Testis (tissue), 3 donors: ENCODE measurements around the gene NLRC4. TPM values are rescaled to one million over a fixed set of nuclear protein-coding genes. Genes with fewer than 3 reads are reported as not detected.

ENCODE experiments used
- DNase-seq: peaks from one replicate; pipeline ENCODE4 v3.0.0-alpha.2; 2019
- H3K27ac ChIP-seq, 2 donors: fragments of 200-600 bp; sonication (generic); one replicate each; pipeline ENCODE4 v1.5.1; 2019
- H3K27me3 ChIP-seq: fragments of 200-600 bp; sonication (generic); one replicate; pipeline ENCODE4 v1.5.1; 2019
- H3K36me3 ChIP-seq: fragments of 200-600 bp; sonication (generic); one replicate; pipeline ENCODE4 v1.5.1; 2017; ENCODE audit warnings: low read depth; ENCODE audit errors: missing control alignments
- H3K4me1 ChIP-seq: fragments of 200-600 bp; sonication (generic); one replicate; pipeline ENCODE4 v1.5.1; 2019
- H3K4me3 ChIP-seq, 2 donors: fragments of 200-600 bp; sonication (generic); one replicate each; pipeline ENCODE4 v1.5.1; 2017 to 2019
- H3K9me3 ChIP-seq: fragments of 200-600 bp; sonication (generic); one replicate; pipeline ENCODE4 v1.5.1; 2017
- POLR2A ChIP-seq: fragments of 450-650 bp; IDR thresholded peaks from one replicate; pipeline ENCODE4 v1.6.1; 2017; ENCODE audit warnings: antibody characterized with exemption, mild to moderate bottlenecking, moderate library complexity
- WGBS, 2 donors: methylation state at CpG; one replicate each; pipeline ENCODE4 v1.1.5; 2018; 5-methylcytosine and 5-hydroxymethylcytosine counted together
- intact Hi-C: fragments of 100-400 bp; cut with DNase I; formaldehyde crosslinking; loops from one replicate; pipeline ENCODE4 v1.15.1; 2023; ENCODE audit warnings: low total_unique reads
- polyA plus RNA-seq: library from polyadenylated mRNA; stranded (reverse); fragments of 350-450 nt; fragmentation: Illumina TruSeq; extraction: RNeasy Lipid Tissue Mini Kit (QIAGEN cat#74804); gene quantifications from one replicate; pipeline ENCODE4 v1.2.3, GENCODE V29; 2014; ENCODE audit warnings: low read depth, low replicate concordance; ENCODE audit not compliant: insufficient read depth
- total RNA-seq, 2 donors: library from RNA; depleted of rRNA; stranded (reverse); fragments of >200 nt; gene quantifications; one replicate each; pipeline ENCODE4 v1.2.3, GENCODE V29; 2016
- TF ChIP-seq, protein P1 (sequence below), 3 experiments: fragments of 450-650 bp in 2 of 3; fragments of 200-600 bp in 1 of 3; sonication (generic) in 1 of 3; IDR thresholded peaks; one replicate each; pipeline ENCODE4 v1.5.1; 2016 to 2019; ENCODE audit warnings: antibody characterized with exemption in 3 of 3, mild to moderate bottlenecking in 2 of 3, moderate library complexity in 1 of 3

The NLRC4 gene
- total and polyA plus RNA-seq, 3 donors from 2014 or later = 0.43 to 0.70 (median 0.63) TPM

DNA sequence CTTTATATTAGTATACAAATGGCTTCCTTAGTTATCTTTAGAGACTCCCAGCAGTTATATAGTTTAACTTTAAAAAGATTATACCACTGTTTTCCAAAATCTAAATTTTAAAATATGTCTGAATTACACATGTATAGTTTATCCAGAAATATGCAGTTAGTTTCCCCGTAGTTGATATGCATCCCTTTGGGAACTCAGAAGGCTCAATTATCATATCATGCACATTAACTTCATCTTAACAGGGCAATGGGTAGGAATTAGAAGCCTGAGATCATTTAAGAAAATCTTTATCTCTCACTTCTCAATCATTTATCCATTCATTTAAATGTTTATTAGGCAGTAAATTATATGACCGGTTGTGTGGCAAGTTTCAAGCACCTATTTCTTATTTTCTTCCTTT lies 27.2 kb downstream of the NLRC4 start:
- H3K9me3 ChIP-seq = no peaks in the 10 kb centered on the region
- WGBS, 2 donors = 95 to 98% methylated on average over 2 of the region's 2 CpGs
- intact Hi-C loops = no loop called here
- H3K27me3 ChIP-seq = no peaks in the 10 kb centered on the region
- TF ChIP-seq, protein P1, sequence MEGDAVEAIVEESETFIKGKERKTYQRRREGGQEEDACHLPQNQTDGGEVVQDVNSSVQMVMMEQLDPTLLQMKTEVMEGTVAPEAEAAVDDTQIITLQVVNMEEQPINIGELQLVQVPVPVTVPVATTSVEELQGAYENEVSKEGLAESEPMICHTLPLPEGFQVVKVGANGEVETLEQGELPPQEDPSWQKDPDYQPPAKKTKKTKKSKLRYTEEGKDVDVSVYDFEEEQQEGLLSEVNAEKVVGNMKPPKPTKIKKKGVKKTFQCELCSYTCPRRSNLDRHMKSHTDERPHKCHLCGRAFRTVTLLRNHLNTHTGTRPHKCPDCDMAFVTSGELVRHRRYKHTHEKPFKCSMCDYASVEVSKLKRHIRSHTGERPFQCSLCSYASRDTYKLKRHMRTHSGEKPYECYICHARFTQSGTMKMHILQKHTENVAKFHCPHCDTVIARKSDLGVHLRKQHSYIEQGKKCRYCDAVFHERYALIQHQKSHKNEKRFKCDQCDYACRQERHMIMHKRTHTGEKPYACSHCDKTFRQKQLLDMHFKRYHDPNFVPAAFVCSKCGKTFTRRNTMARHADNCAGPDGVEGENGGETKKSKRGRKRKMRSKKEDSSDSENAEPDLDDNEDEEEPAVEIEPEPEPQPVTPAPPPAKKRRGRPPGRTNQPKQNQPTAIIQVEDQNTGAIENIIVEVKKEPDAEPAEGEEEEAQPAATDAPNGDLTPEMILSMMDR (IDR thresholded peaks at IDR 0.05) = no peak
- TF ChIP-seq POLR2A = no peak
- no peak overlapping the region for H3K27ac ChIP-seq
- H3K4me3 ChIP-seq = no peak overlapping the region
- no peaks in the 10 kb centered on the region for H3K36me3 ChIP-seq
- no peak for DNase-seq
- H3K4me1 ChIP-seq = no peaks in the 10 kb centered on the region

DNA sequence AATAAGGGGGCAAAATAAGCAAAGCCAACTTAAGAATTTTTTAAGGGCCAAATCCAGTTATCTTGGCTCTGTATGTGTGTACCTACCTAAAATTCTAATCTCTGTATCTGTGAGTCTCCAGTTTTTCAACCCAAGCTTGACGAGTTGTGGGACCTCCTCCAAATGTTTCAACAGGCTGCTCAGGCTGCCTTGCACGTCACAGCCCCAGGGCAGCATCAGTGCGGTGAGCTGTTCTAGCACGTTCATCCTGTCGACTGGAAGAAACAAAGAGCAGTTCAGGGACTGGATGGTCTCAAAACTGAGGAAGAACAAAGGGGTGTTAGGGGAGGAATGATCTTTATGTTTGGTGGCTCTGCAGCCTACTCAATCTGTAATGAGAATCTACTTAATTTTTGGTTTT lies 29.4 kb downstream of the NLRC4 start:
- intact Hi-C loops = no loop called here
- no peak for DNase-seq
- no peak overlapping the region for H3K27ac ChIP-seq
- no peaks in the 10 kb centered on the region for H3K27me3 ChIP-seq
- TF ChIP-seq POLR2A = no peak
- TF ChIP-seq, protein P1 (IDR thresholded peaks at IDR 0.05) = no peak
- H3K9me3 ChIP-seq = no peaks in the 10 kb centered on the region
- WGBS, 2 donors = 91% methylated on average over 5 of the region's 5 CpGs
- no peak overlapping the region for H3K4me3 ChIP-seq
- H3K4me1 ChIP-seq = no peaks in the 10 kb centered on the region
- H3K36me3 ChIP-seq = no peaks in the 10 kb centered on the region

DNA sequence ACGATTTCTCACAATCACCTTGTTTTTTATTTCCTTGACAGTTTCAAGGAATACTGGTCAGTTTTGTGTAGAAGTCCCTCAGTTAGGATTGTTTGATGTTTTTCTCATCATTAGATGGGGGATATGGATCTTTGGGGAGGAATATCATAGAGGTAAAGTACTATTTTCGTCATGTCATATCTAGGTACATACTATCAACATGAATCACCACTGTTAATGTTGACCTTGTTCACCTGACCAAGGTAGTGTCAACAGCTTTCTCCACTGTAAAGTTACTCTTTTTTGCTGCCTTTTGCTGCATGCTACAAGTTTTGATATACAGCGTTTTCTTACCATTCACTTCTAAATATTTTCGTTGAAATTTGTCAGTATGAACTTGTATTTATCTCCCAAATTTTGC lies 32.7 kb downstream of the NLRC4 start:
- no peaks in the 10 kb centered on the region for H3K27me3 ChIP-seq
- no peak overlapping the region for H3K4me3 ChIP-seq
- no peaks in the 10 kb centered on the region for H3K4me1 ChIP-seq
- H3K36me3 ChIP-seq = no peaks in the 10 kb centered on the region
- no peaks in the 10 kb centered on the region for H3K9me3 ChIP-seq
- intact Hi-C loops = no loop called here
- no peak for DNase-seq
- no peak for TF ChIP-seq POLR2A
- TF ChIP-seq, protein P1 (IDR thresholded peaks at IDR 0.05) = no peak
- WGBS, 2 donors = 93 to 95% methylated on average over 4 of the region's 4 CpGs
- no peak overlapping the region for H3K27ac ChIP-seq

DNA sequence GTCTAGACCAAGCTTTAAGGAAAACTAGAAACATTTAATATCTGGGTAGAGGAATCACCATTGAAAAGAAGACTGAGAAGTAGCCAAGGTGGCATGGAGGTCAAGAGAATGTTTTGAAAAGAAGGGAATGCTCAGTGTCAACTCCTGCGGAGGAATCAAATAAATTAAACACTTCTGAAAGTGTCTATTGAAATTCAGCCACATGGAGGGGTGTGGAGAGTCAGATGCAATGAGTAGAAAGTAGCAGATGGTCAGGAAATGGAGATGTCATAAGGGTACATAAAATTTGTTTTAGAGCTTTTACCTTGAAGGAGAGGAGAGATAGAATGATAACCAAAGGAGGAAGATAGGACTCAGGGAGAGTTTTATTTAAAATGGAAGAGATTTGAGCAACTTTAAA lies 35.1 kb downstream of the NLRC4 start:
- no peaks in the 10 kb centered on the region for H3K9me3 ChIP-seq
- no peak overlapping the region for H3K27ac ChIP-seq
- no peaks in the 10 kb centered on the region for H3K36me3 ChIP-seq
- TF ChIP-seq, protein P1 (IDR thresholded peaks at IDR 0.05) = no peak
- TF ChIP-seq POLR2A = no peak
- intact Hi-C loops = no loop called here
- H3K4me1 ChIP-seq = no peaks in the 10 kb centered on the region
- no peaks in the 10 kb centered on the region for H3K27me3 ChIP-seq
- WGBS, 2 donors = 26 to 48% methylated on average over 1 of the region's 1 CpG
- DNase-seq = no peak
- H3K4me3 ChIP-seq = no peak overlapping the region

DNA sequence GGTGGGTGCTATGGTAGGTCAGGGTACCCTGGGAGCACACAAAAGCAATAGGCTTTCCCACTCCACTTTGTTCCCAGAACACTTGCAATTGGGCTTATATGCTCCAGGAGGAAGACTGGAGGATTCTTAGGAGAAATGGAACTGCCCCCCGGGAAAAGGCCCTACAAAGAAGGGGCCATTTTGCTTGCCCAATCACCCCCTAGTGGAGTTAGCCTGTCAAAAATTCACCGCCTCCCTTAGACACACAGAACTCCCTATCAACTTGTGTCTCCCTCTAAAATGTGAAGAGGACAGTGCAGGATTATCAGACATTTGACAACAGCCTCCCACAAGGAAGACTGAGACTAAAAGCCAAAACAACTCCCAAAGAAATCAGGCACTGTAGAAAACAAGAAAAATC lies 36.5 kb downstream of the NLRC4 start:
- Histone ChIP-seq H3K27me3 (no peaks in the 10 kb centered on the region), H3K4me3 (no peak overlapping the region), H3K4me1 (no peaks in the 10 kb centered on the region), H3K27ac (no peak overlapping the region), H3K9me3 (no peaks in the 10 kb centered on the region), H3K36me3 (no peaks in the 10 kb centered on the region)
- no peak for DNase-seq
- TF ChIP-seq POLR2A = no peak
- TF ChIP-seq, protein P1 (IDR thresholded peaks at IDR 0.05) = no peak
- intact Hi-C loops = no loop called here
- WGBS, 2 donors = 76 to 80% methylated on average over 2 of the region's 2 CpGs
